GM12891 (cell line): ENCODE measurements around the gene PRKAB1.

Source experiments
- PAX5 ChIP-seq: IDR thresholded peaks from 2 replicates; pipeline ENCODE4 v1.6.1; 2011; ENCODE audit warnings: low read length, moderate library complexity, mild to moderate bottlenecking; ENCODE audit not compliant: insufficient read depth, severe bottlenecking
- POLR2A ChIP-seq: IDR thresholded peaks from 2 replicates; pipeline ENCODE4 v1.6.1; 2011; ENCODE audit warnings: low read depth, low read length, control low read depth
- POLR2AphosphoS5 ChIP-seq: IDR thresholded peaks from 2 replicates; pipeline ENCODE4 v1.6.1; 2011; ENCODE audit warnings: low read depth, low read length, control low read depth
- POU2F2 ChIP-seq: IDR thresholded peaks from 2 replicates; pipeline ENCODE4 v1.6.1; 2011; ENCODE audit warnings: low read depth, mild to moderate bottlenecking, control low read depth, low read length, moderate library complexity
- SPI1 ChIP-seq: IDR thresholded peaks from 2 replicates; pipeline ENCODE4 v1.6.1; 2011; ENCODE audit warnings: low read depth, low read length, control low read depth
- TAF1 ChIP-seq: IDR thresholded peaks from 2 replicates; pipeline ENCODE4 v1.6.1; 2011; ENCODE audit warnings: low read depth, low read length, control low read depth

- TF ChIP-seq POLR2AphosphoS5 (no peak), POLR2A (no peak), TAF1 (no peak), SPI1 (no peak), POU2F2 (no peak), PAX5 (no peak)
Observed at GRCh38 chr12:119687406-119687805, 19.5 kb downstream of the PRKAB1 start.
